Parietal lobe (tissue), 1 donor: ENCODE data around the gene OR10G6. TPM values are rescaled to one million over a fixed set of nuclear protein-coding genes. Genes with fewer than 3 reads are reported as not detected.

Source experiments
- total RNA-seq: library from RNA; depleted of rRNA; stranded (reverse); fragments of >200 nt; gene quantifications from one replicate; pipeline ENCODE4 v1.2.3, GENCODE V29; 2014

Gene OR10G6, protein sequence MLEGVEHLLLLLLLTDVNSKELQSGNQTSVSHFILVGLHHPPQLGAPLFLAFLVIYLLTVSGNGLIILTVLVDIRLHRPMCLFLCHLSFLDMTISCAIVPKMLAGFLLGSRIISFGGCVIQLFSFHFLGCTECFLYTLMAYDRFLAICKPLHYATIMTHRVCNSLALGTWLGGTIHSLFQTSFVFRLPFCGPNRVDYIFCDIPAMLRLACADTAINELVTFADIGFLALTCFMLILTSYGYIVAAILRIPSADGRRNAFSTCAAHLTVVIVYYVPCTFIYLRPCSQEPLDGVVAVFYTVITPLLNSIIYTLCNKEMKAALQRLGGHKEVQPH
- total RNA-seq: not detected

DNA sequence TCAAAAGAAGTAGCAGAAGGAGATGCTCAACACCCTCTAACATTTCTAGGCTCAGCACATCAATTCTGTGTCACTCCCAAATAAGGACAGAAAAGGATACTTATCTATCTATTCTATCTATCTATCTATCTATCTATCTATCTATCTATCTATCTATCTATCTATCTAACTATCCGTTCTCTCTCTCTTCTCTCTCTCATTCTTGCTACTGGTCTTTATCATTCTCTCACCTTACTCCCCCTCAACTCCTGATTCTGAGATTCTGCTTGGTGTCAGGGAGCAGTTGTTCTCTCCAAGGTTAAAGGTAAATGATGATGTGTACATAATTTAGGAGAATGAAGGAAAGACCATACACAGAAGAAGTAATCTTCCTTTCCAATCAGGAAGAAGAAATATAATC lies at the start of gene OR10G6:
Gene OR10G6, minus strand, starts transcription at position 43 of the 400 bp plus-strand sequence. Its CDS starts 0 bp downstream, at position 43.

DNA sequence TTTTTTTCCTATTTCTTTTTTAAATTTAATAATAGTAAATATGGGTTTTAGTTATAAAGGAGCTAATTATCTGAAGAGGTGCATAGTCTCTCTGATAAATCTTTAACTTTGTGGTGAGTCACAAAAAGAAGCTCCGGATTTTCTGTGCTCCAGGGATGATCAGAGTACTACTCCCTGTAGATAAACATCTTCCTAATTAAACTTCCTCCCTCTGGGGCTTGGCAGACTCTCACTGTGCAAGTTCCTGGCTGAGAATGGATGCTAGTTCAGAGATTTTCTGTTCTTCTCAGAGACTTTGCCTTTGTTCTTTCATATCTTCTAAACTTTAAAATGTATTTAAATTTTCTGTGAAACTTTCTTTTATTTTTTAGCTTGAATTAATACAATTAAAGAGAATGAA lies 46.3 kb upstream of the OR10G6 start, which contains the start of gene OR10G7:
Gene OR10G7, minus strand, starts transcription at position 72 of the 400 bp plus-strand sequence. CDS start 2,324 bp downstream, outside the sequence.

DNA sequence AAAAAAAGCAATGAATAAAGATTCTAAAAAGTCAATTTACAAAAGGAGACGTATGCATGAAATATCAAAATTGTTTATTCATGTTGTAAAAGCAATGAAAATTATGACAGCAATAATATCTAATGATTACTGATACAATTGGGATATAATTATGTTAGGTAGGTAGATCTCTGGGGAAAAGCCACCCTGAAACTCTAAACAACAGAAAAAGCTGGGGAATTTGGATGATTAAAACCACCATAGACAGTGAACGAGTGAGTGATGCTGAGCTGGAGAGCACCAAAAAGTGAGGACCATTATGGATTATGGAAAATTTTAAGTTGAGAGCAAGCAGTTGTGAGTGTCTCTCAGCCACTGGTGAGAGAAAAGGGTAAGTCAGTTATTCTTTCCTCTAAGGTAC lies 31.5 kb upstream of the OR10G6 start, which contains the start of gene OR10G8:
Gene OR10G8, plus strand, starts transcription at position 301 of the 400 bp plus-strand sequence. CDS start 2,825 bp downstream, outside the sequence.

DNA sequence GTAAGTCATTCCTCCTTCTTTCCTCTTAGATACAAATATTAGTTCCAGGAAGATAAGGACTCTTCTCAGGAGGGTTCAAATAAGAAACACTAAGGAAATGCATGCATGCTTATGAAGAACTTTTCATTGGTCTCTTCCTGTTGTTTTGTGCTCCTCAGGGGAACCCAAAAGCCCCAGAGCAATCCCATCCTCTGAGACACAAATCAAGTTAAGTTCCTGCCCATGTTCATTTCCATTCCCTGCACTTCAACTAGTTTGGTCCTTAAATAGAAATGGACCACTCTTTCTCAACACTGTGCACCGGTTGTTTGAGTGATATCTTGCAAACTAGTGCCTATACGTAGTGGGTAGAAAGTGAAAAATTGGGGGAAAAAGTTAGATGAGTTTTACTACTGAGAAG lies 17.7 kb upstream of the OR10G6 start, which contains the start of gene OR10G4:
Gene OR10G4, plus strand, starts transcription at position 301 of the 400 bp plus-strand sequence. CDS start 2,578 bp downstream, outside the sequence.

DNA sequence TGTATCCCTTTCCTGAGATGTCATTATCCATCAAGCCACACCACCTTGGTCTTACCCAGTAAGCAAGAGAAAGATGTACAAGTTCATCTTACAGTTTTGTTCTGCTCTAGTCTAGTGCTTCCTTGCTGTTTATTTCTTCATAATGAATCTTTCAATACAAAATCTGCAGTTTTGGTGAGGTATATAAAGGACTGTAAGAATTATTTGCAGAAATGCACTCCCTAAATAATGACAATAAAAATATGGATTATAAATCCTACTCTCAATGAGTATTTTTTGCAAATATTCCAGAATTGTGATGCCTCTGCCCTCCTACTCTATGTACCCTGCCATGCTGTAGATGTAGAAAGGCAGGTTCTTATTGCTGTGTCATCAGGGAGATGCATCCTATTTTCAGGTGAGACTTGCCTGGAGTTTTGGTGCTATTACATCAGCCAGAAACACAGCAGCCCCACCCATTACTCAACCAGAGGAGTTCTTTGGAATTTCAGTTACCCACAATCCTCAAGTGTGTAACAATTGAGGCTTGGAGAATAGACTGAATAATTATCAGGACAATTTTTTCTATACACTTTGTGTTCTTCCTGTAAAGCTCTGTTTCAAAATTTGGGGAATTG lies 17.1 kb downstream of the OR10G6 start, which contains the start of gene OR10S1:
Gene OR10S1, minus strand, starts transcription at position 51 of the 617 bp plus-strand sequence. CDS start 117 bp downstream, outside the sequence.

Other genes with a start within 250 kb of the OR10G6 start
- gene OR6X1, start 240.6 kb downstream of the OR10G6 start, total RNA-seq: not detected
- not detected for gene OR6M1, start 188.8 kb downstream of the OR10G6 start, total RNA-seq
- not detected for gene TMEM225, start 109.5 kb downstream of the OR10G6 start, total RNA-seq
- not detected for gene OR8D4, start 93.0 kb downstream of the OR10G6 start, total RNA-seq
- gene OR4D5, start 55.5 kb downstream of the OR10G6 start, total RNA-seq: not detected
- gene OR6T1, start 51.3 kb downstream of the OR10G6 start, total RNA-seq: not detected
- gene OR10S1, start 17.4 kb downstream of the OR10G6 start, total RNA-seq: not detected
- not detected for gene OR10G4, start 17.8 kb upstream of the OR10G6 start, total RNA-seq
- not detected for gene OR10G9, start 27.9 kb upstream of the OR10G6 start, total RNA-seq
- gene OR10G8, start 31.6 kb upstream of the OR10G6 start, total RNA-seq: not detected
- gene OR10G7, start 46.2 kb upstream of the OR10G6 start, total RNA-seq: not detected
- gene VWA5A, start 120.3 kb upstream of the OR10G6 start, total RNA-seq: 4.1 TPM
- gene OR10D3, start 188.2 kb upstream of the OR10G6 start, total RNA-seq: not detected
- not detected for gene OR8G1, start 245.9 kb upstream of the OR10G6 start, total RNA-seq